Progenitor cell of endocrine pancreas (in vitro differentiated cells): Measurements from ENCODE around the gene TARDBP. TPM values are rescaled to one million over a fixed set of nuclear protein-coding genes. Genes with fewer than 3 reads are reported as not detected.

Experiments
- DNase-seq: peaks from one replicate; pipeline ENCODE4 v3.0.0; 2021; ENCODE audit warnings: low spot score; ENCODE audit not compliant: unreplicated experiment
- H3K27ac Mint-ChIP-seq: 2 replicates; pipeline ENCODE4 v1.8.0; 2021; ENCODE audit warnings: mild to moderate bottlenecking, moderate library complexity, mixed read lengths
- H3K27me3 Mint-ChIP-seq: 2 replicates; pipeline ENCODE4 v1.8.0; 2021; ENCODE audit warnings: mixed read lengths
- H3K36me3 Mint-ChIP-seq: 2 replicates; pipeline ENCODE4 v1.8.0; 2022; ENCODE audit warnings: mixed read lengths; ENCODE audit not compliant: insufficient read depth
- H3K4me1 Mint-ChIP-seq: 2 replicates; pipeline ENCODE4 v1.8.0; 2021; ENCODE audit warnings: low read depth, mixed read lengths
- H3K4me3 Mint-ChIP-seq: 2 replicates; pipeline ENCODE4 v1.8.0; 2021; ENCODE audit warnings: low read depth, mild to moderate bottlenecking, moderate library complexity, mixed read lengths
- H3K9me3 Mint-ChIP-seq: 2 replicates; pipeline ENCODE4 v1.8.0; 2021; ENCODE audit warnings: low read depth, mixed read lengths
- CTCF ChIP-seq: fragments of 200-600 bp; sonication (generic); IDR thresholded peaks from one replicate; pipeline ENCODE4 v1.5.0; 2021; ENCODE audit warnings: antibody characterized with exemption, mild to moderate bottlenecking; ENCODE audit not compliant: unreplicated experiment
- long read RNA-seq: library from polyadenylated mRNA; unstranded; transcript quantifications from one replicate; pipeline ENCODE4 v2.0.0, GENCODE V29; 2020
- total RNA-seq: library from RNA; stranded (reverse); gene quantifications from 2 replicates; pipeline ENCODE4 v1.2.1, GENCODE V29; 2021

TARDBP gene
- total RNA-seq, result 197 and 199 TPM in 2 replicates
- long read RNA-seq, full-length matches to known transcripts, result 911 of 984 reads
- long read RNA-seq, partial matches to known transcripts, result 29 of 984 reads
- long read RNA-seq, other reads (novel, unspliced or antisense), result 44 of 984 reads

- TF ChIP-seq CTCF, result no peak
- Mint-ChIP-seq H3K9me3 (no peaks in the 10 kb centered on the region), H3K27me3 (no peaks in the 10 kb centered on the region), H3K4me3 (peak within 1 kb of the TSS; percentile 84), H3K4me1 (peaks cover 16% of the 10 kb centered on the region), H3K27ac (peak within 1 kb of the TSS; percentile 100), H3K36me3 (peaks cover 23% of the 10 kb centered on the region)
- DNase-seq, result peak; percentile 80
Measured at GRCh38 chr1:11012260-11013159, at the start of gene TARDBP. TSS of gene TARDBP (plus strand) at chr1:11012654. CDS start at chr1:11013728, 1,074 bp downstream.

- Mint-ChIP-seq H3K4me3 (no peak overlapping the region), H3K27ac (no peak overlapping the region), H3K36me3 (no peaks in the 10 kb centered on the region), H3K27me3 (peaks cover 14% of the 10 kb centered on the region), H3K9me3 (no peaks in the 10 kb centered on the region), H3K4me1 (peaks cover 18% of the 10 kb centered on the region)
- no peak for TF ChIP-seq CTCF
- DNase-seq, result no peak
Measured at GRCh38 chr1:10965546-10966226, 46.8 kb upstream of the TARDBP start.

GRCh38 chr1:10967090-10967489 is 45.4 kb upstream of the TARDBP start:
- Mint-ChIP-seq H3K36me3 (no peaks in the 10 kb centered on the region), H3K4me1 (peaks cover 18% of the 10 kb centered on the region), H3K4me3 (no peak overlapping the region), H3K27ac (no peak overlapping the region), H3K9me3 (no peaks in the 10 kb centered on the region), H3K27me3 (peaks cover 11% of the 10 kb centered on the region)
- DNase-seq, result no peak
- no peak for TF ChIP-seq CTCF

GRCh38 chr1:10968411-10968826 is 44.0 kb upstream of the TARDBP start:
- Mint-ChIP-seq H3K36me3 (no peaks in the 10 kb centered on the region), H3K27ac (peak overlapping the region; percentile 19), H3K9me3 (no peaks in the 10 kb centered on the region), H3K4me3 (no peak overlapping the region), H3K27me3 (peaks cover 11% of the 10 kb centered on the region), H3K4me1 (peaks cover 18% of the 10 kb centered on the region)
- no peak for TF ChIP-seq CTCF
- no peak for DNase-seq

GRCh38 chr1:10969267-10969970 is 43.0 kb upstream of the TARDBP start:
- H3K36me3 Mint-ChIP-seq, result no peaks in the 10 kb centered on the region

More at GRCh38 chr1:10969267-10969970, 43.0 kb upstream of the TARDBP start:
- no peaks in the 10 kb centered on the region for H3K9me3 Mint-ChIP-seq
- peaks cover 18% of the 10 kb centered on the region for H3K4me1 Mint-ChIP-seq
- H3K27ac Mint-ChIP-seq, result no peak overlapping the region
- DNase-seq, result no peak
- TF ChIP-seq CTCF, result no peak
- H3K4me3 Mint-ChIP-seq, result no peak overlapping the region
- H3K27me3 Mint-ChIP-seq, result peaks cover 11% of the 10 kb centered on the region
